T-helper 22 cell (primary cell): Measurements from ENCODE around the gene ADSS1.

ENCODE experiments used
- DNase-seq: peaks from one replicate; pipeline ENCODE4 v3.0.0-alpha.2; 2020; ENCODE audit warnings: low read depth

Gene ADSS1

GRCh38 chr14:104687601-104688504 lies 36.2 kb upstream of the ADSS1 start:
- no peak for DNase-seq

GRCh38 chr14:104688505-104689108 lies 35.4 kb upstream of the ADSS1 start:
- DNase-seq, result no peak

GRCh38 chr14:104689109-104689880 lies 34.7 kb upstream of the ADSS1 start, which contains the start of gene INF2:
Gene INF2, plus strand, starts transcription at chr14:104689618. Its CDS starts 11,748 bp downstream, at chr14:104701366.
- DNase-seq, result peak; percentile 40

- no peak for DNase-seq
Measured at GRCh38 chr14:104689881-104690711, 33.9 kb upstream of the ADSS1 start.

GRCh38 chr14:104690861-104691455 lies 33.1 kb upstream of the ADSS1 start:
- DNase-seq, result no peak

- DNase-seq, result no peak
Measured at GRCh38 chr14:104691546-104692260, 32.3 kb upstream of the ADSS1 start.

- DNase-seq, result no peak
Measured at GRCh38 chr14:104692261-104692938, 31.6 kb upstream of the ADSS1 start.

- DNase-seq, result no peak
Measured at GRCh38 chr14:104692939-104693315, 31.1 kb upstream of the ADSS1 start.

- no peak for DNase-seq
Measured at GRCh38 chr14:104693482-104694431, 30.3 kb upstream of the ADSS1 start.

- DNase-seq, result no peak
Measured at GRCh38 chr14:104694475-104694950, 29.5 kb upstream of the ADSS1 start.

- DNase-seq, result peak; percentile 20
Measured at GRCh38 chr14:104694991-104695659, 28.9 kb upstream of the ADSS1 start.

GRCh38 chr14:104695660-104696000 lies 28.4 kb upstream of the ADSS1 start:
- DNase-seq, result no peak

- DNase-seq, result no peak
Measured at GRCh38 chr14:104696671-104697316, 27.2 kb upstream of the ADSS1 start.

GRCh38 chr14:104697317-104697703 lies 26.7 kb upstream of the ADSS1 start:
- no peak for DNase-seq

- no peak for DNase-seq
Measured at GRCh38 chr14:104697892-104698583, 26.0 kb upstream of the ADSS1 start.

GRCh38 chr14:104698688-104699425 lies 25.2 kb upstream of the ADSS1 start:
- no peak for DNase-seq

- no peak for DNase-seq
Measured at GRCh38 chr14:104699426-104699748, 24.6 kb upstream of the ADSS1 start.
